IMR-90 (cell line): ENCODE measurements around the gene CYTH4. TPM values are rescaled to one million over a fixed set of nuclear protein-coding genes. Genes with fewer than 3 reads are reported as not detected.

Source experiments
- ATAC-seq: fragments of 200-7000 bp; cut with Tn5 transposase; 2 replicates; pipeline ENCODE4 v1.9.1; 2020; ENCODE audit warnings: low read depth, mild to moderate bottlenecking, moderate library complexity
- BruUV-seq: library from RNA; stranded (reverse); fragments of 400-500 nt; replicated peaks from 2 replicates; lab custom pipeline; 2021; lab: Mats Ljungman, UMichigan
- CTCF ChIA-PET: fragments of 300-600 bp; formaldehyde crosslinking; extraction: SDS; loops from one replicate; lab custom pipeline; 2021; ENCODE audit warnings: antibody characterized with exemption; lab: Yijun Ruan, JAX
- POLR2A ChIA-PET: fragments of 300-600 bp; sonication (Branson Sonifier 250); formaldehyde crosslinking; loops from one replicate; lab custom pipeline; 2022; ENCODE audit warnings: antibody characterized with exemption; ENCODE audit not compliant: unreplicated experiment; lab: Charles Lee
- DNase-seq: peaks from one replicate; pipeline ENCODE4 v3.0.0; 2013
- H2AFZ ChIP-seq: replicated peaks from 2 replicates; pipeline ENCODE3; 2013; ENCODE audit warnings: low read length, mild to moderate bottlenecking; ENCODE audit not compliant: poor library complexity
- H2AK5ac ChIP-seq: 2 replicates; pipeline ENCODE4 v1.6.1; 2013; ENCODE audit warnings: low read depth, low read length, inconsistent platforms
- H2AK9ac ChIP-seq: replicated peaks from 2 replicates; pipeline ENCODE3; 2013; ENCODE audit warnings: mild to moderate bottlenecking, low read depth, low read length, moderate library complexity; ENCODE audit not compliant: poor library complexity
- H2BK120ac ChIP-seq: 2 replicates; pipeline ENCODE4 v1.6.1; 2013; ENCODE audit warnings: low read depth, low read length, inconsistent platforms
- H2BK15ac ChIP-seq: 3 replicates; pipeline ENCODE4 v1.6.1; 2013; ENCODE audit warnings: low read depth, low read length, inconsistent platforms
- H2BK20ac ChIP-seq: 2 replicates; pipeline ENCODE4 v1.6.1; 2013; ENCODE audit warnings: low read depth, mild to moderate bottlenecking, inconsistent platforms, low read length, moderate library complexity
- H2BK5ac ChIP-seq: 2 replicates; pipeline ENCODE4 v1.6.1; 2013; ENCODE audit warnings: mild to moderate bottlenecking, low read depth, low read length, inconsistent platforms; ENCODE audit not compliant: poor library complexity, severe bottlenecking
- H3K14ac ChIP-seq: replicated peaks from 2 replicates; pipeline ENCODE4 v1.6.1; 2013; ENCODE audit warnings: low read depth, low read length, inconsistent platforms
- H3K18ac ChIP-seq: 2 replicates; pipeline ENCODE4 v1.6.1; 2013; ENCODE audit warnings: low read depth, low read length, control low read depth
- H3K23ac ChIP-seq: 2 replicates; pipeline ENCODE4 v1.6.1; 2013; ENCODE audit warnings: low read depth, low read length, inconsistent platforms
- H3K27ac ChIP-seq: 2 replicates; pipeline ENCODE4 v1.5.1; 2013; ENCODE audit warnings: mild to moderate bottlenecking, control low read depth, low read length; ENCODE audit not compliant: insufficient read depth
- H3K27me3 ChIP-seq: 2 replicates; pipeline ENCODE4 v1.6.1; 2013; ENCODE audit warnings: low read length; ENCODE audit not compliant: control insufficient read depth, insufficient read depth
- H3K36me3 ChIP-seq: 2 replicates; pipeline ENCODE4 v1.6.1; 2013; ENCODE audit warnings: low read length, mixed read lengths; ENCODE audit not compliant: control insufficient read depth, insufficient read depth
- H3K4ac ChIP-seq: 2 replicates; pipeline ENCODE4 v1.6.1; 2013; ENCODE audit warnings: low read depth, low read length, inconsistent platforms
- H3K4me1 ChIP-seq: 2 replicates; pipeline ENCODE4 v1.6.1; 2013; ENCODE audit warnings: low read length, mixed read lengths; ENCODE audit not compliant: control insufficient read depth, insufficient read depth
- H3K4me2 ChIP-seq: 2 replicates; pipeline ENCODE4 v1.6.1; 2013; ENCODE audit warnings: low read depth, mild to moderate bottlenecking, control low read depth, low read length, moderate library complexity
- H3K4me3 ChIP-seq: 2 replicates; pipeline ENCODE4 v1.5.1; 2013; ENCODE audit warnings: low read depth, mild to moderate bottlenecking, control low read depth, low read length, moderate library complexity; ENCODE audit not compliant: insufficient read depth
- H3K56ac ChIP-seq: 2 replicates; pipeline ENCODE4 v1.6.1; 2013; ENCODE audit warnings: low read length, inconsistent platforms; ENCODE audit not compliant: insufficient read depth; ENCODE audit errors: extremely low read depth
- H3K79me1 ChIP-seq, 2 experiments: 2 replicates each; pipeline ENCODE4 v1.6.1; 2013; ENCODE audit warnings: low read length in 2 of 2, inconsistent platforms in 1 of 2, low read depth in 1 of 2
- H3K9ac ChIP-seq: 2 replicates; pipeline ENCODE4 v1.6.1; 2013; ENCODE audit warnings: low read depth, low read length, control low read depth
- H3K9me1 ChIP-seq: 2 replicates; pipeline ENCODE4 v1.6.1; 2013; ENCODE audit warnings: low read length, inconsistent platforms; ENCODE audit not compliant: insufficient read depth
- H3K9me3 ChIP-seq: 2 replicates; pipeline ENCODE4 v1.6.1; 2013; ENCODE audit warnings: low read length; ENCODE audit not compliant: control insufficient read depth, insufficient read depth
- H4K20me1 ChIP-seq: 2 replicates; pipeline ENCODE4 v1.6.1; 2013; ENCODE audit warnings: low read length, inconsistent platforms; ENCODE audit not compliant: insufficient read depth
- H4K5ac ChIP-seq: 2 replicates; pipeline ENCODE4 v1.6.1; 2013; ENCODE audit warnings: mild to moderate bottlenecking, low read depth, low read length, control low read depth
- H4K8ac ChIP-seq, 2 experiments: 2 replicates each; pipeline ENCODE4 v1.6.1; 2013; ENCODE audit warnings: low read depth in 2 of 2, low read length in 2 of 2, control low read depth in 1 of 2, inconsistent platforms in 1 of 2
- H4K91ac ChIP-seq: 2 replicates; pipeline ENCODE4 v1.6.1; 2013; ENCODE audit warnings: low read depth, low read length, inconsistent platforms; ENCODE audit not compliant: insufficient read depth
- BHLHE40 ChIP-seq: fragments of 150-350 bp; IDR thresholded peaks from 2 replicates; pipeline ENCODE4 v1.6.1; 2016; ENCODE audit warnings: mild to moderate bottlenecking, low read depth, low read length
- CEBPB ChIP-seq: IDR thresholded peaks from 2 replicates; pipeline ENCODE4 v1.6.1; 2012; ENCODE audit warnings: low read depth, low read length, improper control_type of control experiment
- CHD1 ChIP-seq: IDR thresholded peaks from 2 replicates; pipeline ENCODE4 v1.6.1; 2012; ENCODE audit warnings: low read depth, low read length, improper control_type of control experiment
- CTCF ChIP-seq: conservative IDR thresholded peaks from 2 replicates; pipeline ENCODE4 v1.5.1; 2012; ENCODE audit warnings: mild to moderate bottlenecking, low read depth, low read length, improper control_type of control experiment
- ELK1 ChIP-seq: fragments of 150-350 bp; IDR thresholded peaks from 2 replicates; pipeline ENCODE4 v1.6.1; 2016; ENCODE audit warnings: low read depth, mild to moderate bottlenecking, low read length, moderate library complexity, borderline replicate concordance
- FOS ChIP-seq: fragments of 150-350 bp; IDR thresholded peaks from 2 replicates; pipeline ENCODE4 v1.6.1; 2016; ENCODE audit warnings: low read depth, low read length
- MAFK ChIP-seq: IDR thresholded peaks from 2 replicates; pipeline ENCODE4 v1.6.1; 2012; ENCODE audit warnings: low read depth, low read length, improper control_type of control experiment
- MAZ ChIP-seq: IDR thresholded peaks from 2 replicates; pipeline ENCODE4 v1.6.1; 2012; ENCODE audit warnings: low read depth, mild to moderate bottlenecking, low read length, improper control_type of control experiment, moderate library complexity, borderline replicate concordance
- MXI1 ChIP-seq: IDR thresholded peaks from 2 replicates; pipeline ENCODE4 v1.6.1; 2012; ENCODE audit warnings: low read depth, mild to moderate bottlenecking, low read length, moderate library complexity, borderline replicate concordance
- NFE2L2 ChIP-seq: fragments of 150-350 bp; IDR thresholded peaks from 2 replicates; pipeline ENCODE4 v1.6.1; 2016; ENCODE audit warnings: low read depth, mild to moderate bottlenecking, low read length
- POLR2A ChIP-seq: IDR thresholded peaks from 2 replicates; pipeline ENCODE4 v1.6.1; 2012; ENCODE audit warnings: mild to moderate bottlenecking, low read depth, low read length
- RAD21 ChIP-seq: IDR thresholded peaks from 2 replicates; pipeline ENCODE4 v1.6.1; 2012; ENCODE audit warnings: low read length, improper control_type of control experiment
- RCOR1 ChIP-seq: IDR thresholded peaks from 2 replicates; pipeline ENCODE4 v1.6.1; 2012; ENCODE audit warnings: mild to moderate bottlenecking, low read length, improper control_type of control experiment; ENCODE audit not compliant: insufficient replicate concordance
- RFX5 ChIP-seq: IDR thresholded peaks from 2 replicates; pipeline ENCODE4 v1.8.0; 2012; ENCODE audit warnings: low read depth, mild to moderate bottlenecking, low read length, moderate library complexity
- SMC3 ChIP-seq: fragments of 150-350 bp; IDR thresholded peaks from 2 replicates; pipeline ENCODE4 v1.6.1; 2016; ENCODE audit warnings: low read depth, mild to moderate bottlenecking, antibody characterized with exemption, low read length, moderate library complexity
- USF2 ChIP-seq: fragments of 150-350 bp; IDR thresholded peaks from 2 replicates; pipeline ENCODE4 v1.6.1; 2017; ENCODE audit warnings: mild to moderate bottlenecking, antibody characterized with exemption, low read length, low read depth
- WGBS, 2 experiments: methylation state at CpG; one replicate each; pipeline versions ENCODE4 v1.1.5 to v1.1.7; 2013; ENCODE audit warnings: missing lambda C conversion rate in 2 of 2; ENCODE audit not compliant: insufficient read length in 1 of 2; ENCODE audit errors: extremely low coverage in 2 of 2; 5-methylcytosine and 5-hydroxymethylcytosine counted together
- dilution Hi-C: fragments of 300-500 bp; cut with HindIII; formaldehyde crosslinking; loops from one replicate; pipeline ENCODE4 v1.14.3; 2018; ENCODE audit warnings: low sequenced_read_pairs; ENCODE audit not compliant: unreplicated experiment
- in situ Hi-C: fragments of 300-500 bp; cut with MboI; formaldehyde crosslinking; loops from 3 replicates; pipeline ENCODE4 v1.14.3; 2019; ENCODE audit warnings: low sequenced_read_pairs, inconsistent platforms, mixed read lengths
- intact Hi-C: fragments of 100-400 bp; cut with micrococcal nuclease; formaldehyde crosslinking; loops from 2 replicates; pipeline ENCODE4 v1.10.0; 2022
- polyA plus RNA-seq, 3 experiments: library from polyadenylated mRNA; depleted of rRNA; stranded (reverse); fragments of >200 nt; gene quantifications; 2 replicates each; pipeline ENCODE4 v1.2.3, GENCODE V29; 2012; ENCODE audit warnings: low replicate concordance in 1 of 3
- total RNA-seq: library from RNA; depleted of rRNA; stranded (reverse); fragments of >200 nt; gene quantifications from 2 replicates; pipeline ENCODE4 v1.2.3, GENCODE V29; 2012

CYTH4 gene
- total and polyA plus RNA-seq, 2 of the 4 experiments (the other 2 are of a cell fraction) = 0.36 to 0.55 TPM

- no peak for ATAC-seq
- Histone ChIP-seq H3K79me1 (no peaks in the 10 kb centered on the region), H3K4ac (no peak overlapping the region), H3K9ac (no peak overlapping the region), H3K4me2 (no peak overlapping the region; the same call in 1 of the 2 replicates), H4K91ac (no peak overlapping the region), H2AK5ac (no peak overlapping the region; the same call in 1 of the 2 replicates), H2BK120ac (peak overlapping the region; percentile 0; the same call in 1 of the 2 replicates), H3K18ac (no peak overlapping the region), H2BK20ac (no peak overlapping the region), H3K14ac (no peak overlapping the region), H2AFZ (peak overlapping the region; percentile 83), H3K27ac (no peak overlapping the region), H3K56ac (no peak overlapping the region), H3K36me3 (no peaks in the 10 kb centered on the region), H3K23ac (no peak overlapping the region), H2BK5ac (no peak overlapping the region), H3K9me3 (no peaks in the 10 kb centered on the region; the same call in 1 of the 2 replicates), H3K9me1 (peaks cover 11% of the 10 kb centered on the region), H4K20me1 (no peaks in the 10 kb centered on the region), H4K5ac (no peak overlapping the region), H3K4me3 (no peak overlapping the region), H2AK9ac (no peak overlapping the region), H3K4me1 (peaks cover 7% of the 10 kb centered on the region), H2BK15ac (peak overlapping the region; percentile 1; the same call in 1 of the 3 replicates), H3K27me3 (peaks cover 8% of the 10 kb centered on the region; the same call in 1 of the 2 replicates), H4K8ac (no peak overlapping the region)
- intact Hi-C loops (no loop called here), dilution Hi-C loops (no loop called here), in situ Hi-C loops (no loop called here)
- ChIA-PET POLR2A (no interaction called here), CTCF (interaction anchor here (0.7 kb wide), 1 partner anchor 1526 kb away, joined by 8 read pairs; no protein-coding TSS in a partner anchor)
- DNase-seq = no peak
- WGBS, 2 experiments = no CpG with 5 or more reads among the region's 21 CpGs
- TF ChIP-seq NFE2L2 = no peak
- TF ChIP-seq MAZ = no peak
- no peak for TF ChIP-seq USF2
- TF ChIP-seq ELK1 = no peak
- no peak for TF ChIP-seq POLR2A
- no peak for TF ChIP-seq CHD1
- TF ChIP-seq RCOR1 = no peak
- no peak for TF ChIP-seq CEBPB
- no peak for TF ChIP-seq BHLHE40
- TF ChIP-seq FOS = no peak
- no peak for TF ChIP-seq SMC3
- TF ChIP-seq RAD21 = no peak
- TF ChIP-seq MAFK = no peak
- TF ChIP-seq MXI1 = no peak
- no peak for TF ChIP-seq RFX5
- no peak for TF ChIP-seq CTCF
- BruUV-seq = no TSS peak
These were observed 42.7 kb downstream of the CYTH4 start for GRCh38 chr22:37325039-37325395.
